A673 (cell line): Measurements from ENCODE around the gene SPSB4. TPM values are rescaled to one million over a fixed set of nuclear protein-coding genes. Genes with fewer than 3 reads are reported as not detected.

ENCODE experiments used
- BruUV-seq: library from RNA; stranded (reverse); fragments of 400-500 nt; replicated peaks from 2 replicates; lab custom pipeline; 2021; lab: Mats Ljungman, UMichigan
- CTCF ChIA-PET: fragments of 300-600 bp; sonication (Branson Sonifier 250); formaldehyde crosslinking; loops from one replicate; lab custom pipeline; 2022; ENCODE audit warnings: antibody characterized with exemption; lab: Charles Lee
- POLR2A ChIA-PET: fragments of 300-600 bp; sonication (Branson Sonifier 250); formaldehyde crosslinking; loops from one replicate; lab custom pipeline; 2022; ENCODE audit warnings: antibody characterized with exemption; ENCODE audit not compliant: low non-redundant PET; lab: Charles Lee
- DNase-seq: peaks from one replicate; pipeline ENCODE4 v3.0.0-alpha.2; 2015; ENCODE audit warnings: low spot score
- H3K27ac ChIP-seq: fragments of 200-600 bp; sonication (generic); 2 replicates; pipeline ENCODE4 v1.5.1; 2016; ENCODE audit warnings: mixed run types, low read depth, mild to moderate bottlenecking, mixed read lengths, antibody characterized with exemption, low read length; ENCODE audit not compliant: poor library complexity, severe bottlenecking
- H3K27me3 ChIP-seq: fragments of 200-600 bp; sonication (generic); replicated peaks from 2 replicates; pipeline ENCODE4 v1.6.1; 2017; ENCODE audit warnings: mixed run types, low read depth, mild to moderate bottlenecking, mixed read lengths, antibody characterized with exemption, low read length; ENCODE audit not compliant: insufficient read depth, poor library complexity
- H3K36me3 ChIP-seq: fragments of 200-600 bp; sonication (generic); 2 replicates; pipeline ENCODE4 v1.6.1; 2016; ENCODE audit warnings: mixed run types, mild to moderate bottlenecking, mixed read lengths, antibody characterized with exemption, low read length; ENCODE audit not compliant: insufficient read depth, poor library complexity, severe bottlenecking
- H3K4me1 ChIP-seq: fragments of 200-600 bp; sonication (generic); 2 replicates; pipeline ENCODE4 v1.6.1; 2017; ENCODE audit warnings: mixed run types, mild to moderate bottlenecking, mixed read lengths, antibody characterized with exemption, low read length; ENCODE audit not compliant: insufficient read depth, poor library complexity, severe bottlenecking
- H3K4me3 ChIP-seq: fragments of 200-600 bp; sonication (generic); 2 replicates; pipeline ENCODE4 v1.5.1; 2016; ENCODE audit warnings: low read depth, mixed run types, mild to moderate bottlenecking, mixed read lengths, low read length; ENCODE audit not compliant: poor library complexity, severe bottlenecking
- H3K9me3 ChIP-seq: fragments of 200-600 bp; sonication (generic); 2 replicates; pipeline ENCODE4 v1.6.1; 2016; ENCODE audit warnings: mixed run types, low read depth, mild to moderate bottlenecking, mixed read lengths, antibody characterized with exemption, low read length; ENCODE audit not compliant: poor library complexity, severe bottlenecking
- EZH2 ChIP-seq: fragments of 200-600 bp; sonication (generic); IDR thresholded peaks from 2 replicates; pipeline ENCODE4 v1.6.1; 2017; ENCODE audit warnings: borderline replicate concordance, low read depth, mild to moderate bottlenecking, mixed read lengths, antibody characterized with exemption, low read length; ENCODE audit not compliant: poor library complexity, severe bottlenecking
- intact Hi-C: fragments of 100-400 bp; cut with micrococcal nuclease; formaldehyde crosslinking; loops from one replicate; pipeline ENCODE4 v1.10.0; 2022; ENCODE audit not compliant: unreplicated experiment
- total RNA-seq: library from RNA; stranded (reverse); gene quantifications from 2 replicates; pipeline ENCODE4 v1.2.3, GENCODE V29; 2021
- TF ChIP-seq, protein P1 (sequence below): fragments of 300-800, 200-600 bp; sonication (generic); conservative IDR thresholded peaks from 2 replicates; pipeline ENCODE4 v1.5.1; 2017; ENCODE audit warnings: low read depth, mild to moderate bottlenecking, antibody characterized with exemption, low read length, moderate library complexity, mixed read lengths

Gene SPSB4
- total RNA-seq, 1 experiment from 2014 or later = 0.39 TPM

DNA sequence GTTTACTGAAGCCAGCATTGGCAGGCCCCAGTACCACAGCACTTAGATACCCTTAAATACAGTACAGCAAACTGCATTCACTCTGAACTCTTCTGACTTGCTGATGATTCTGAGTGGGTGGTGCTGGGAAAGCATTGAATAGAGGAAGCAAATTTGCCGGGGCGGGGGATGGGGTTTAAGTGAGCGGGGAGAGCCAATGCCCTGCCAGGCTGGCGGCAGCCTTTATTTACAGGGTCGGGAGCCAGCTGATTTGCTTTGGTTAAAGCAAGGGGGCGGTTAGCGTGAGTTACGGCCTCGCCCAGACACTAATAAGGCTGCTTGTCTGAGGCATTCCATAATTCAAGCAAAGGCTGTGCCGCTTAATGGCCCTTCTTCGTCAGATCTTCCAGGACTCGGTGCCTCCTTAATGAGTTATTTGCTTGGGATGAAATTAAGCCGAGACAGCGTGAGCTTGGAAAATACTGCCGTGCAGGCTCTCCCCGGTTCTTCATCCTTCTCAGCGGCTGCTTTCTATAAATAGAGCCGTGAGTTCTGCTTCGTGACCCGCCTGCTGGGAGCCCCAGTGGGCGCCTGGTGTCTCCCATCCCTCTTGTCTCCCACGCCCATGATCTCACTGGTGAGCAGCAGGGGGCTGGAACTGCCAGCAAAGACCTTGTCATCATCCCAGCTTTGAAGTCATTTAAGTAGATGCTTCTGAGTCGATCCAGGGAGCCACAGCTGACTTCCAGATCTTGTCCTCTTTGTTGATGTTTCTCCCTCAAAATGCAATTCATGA is 25.8 kb downstream of the SPSB4 start:
- no peaks in the 10 kb centered on the region for H3K27me3 ChIP-seq
- ChIA-PET POLR2A (interaction anchor here (0.5 kb wide), 1 partner anchor 73 kb away, joined by 3 read pairs; no protein-coding TSS in a partner anchor), CTCF (no interaction called here)
- DNase-seq = peak; percentile 80
- no peak for TF ChIP-seq EZH2
- TF ChIP-seq, protein P1, sequence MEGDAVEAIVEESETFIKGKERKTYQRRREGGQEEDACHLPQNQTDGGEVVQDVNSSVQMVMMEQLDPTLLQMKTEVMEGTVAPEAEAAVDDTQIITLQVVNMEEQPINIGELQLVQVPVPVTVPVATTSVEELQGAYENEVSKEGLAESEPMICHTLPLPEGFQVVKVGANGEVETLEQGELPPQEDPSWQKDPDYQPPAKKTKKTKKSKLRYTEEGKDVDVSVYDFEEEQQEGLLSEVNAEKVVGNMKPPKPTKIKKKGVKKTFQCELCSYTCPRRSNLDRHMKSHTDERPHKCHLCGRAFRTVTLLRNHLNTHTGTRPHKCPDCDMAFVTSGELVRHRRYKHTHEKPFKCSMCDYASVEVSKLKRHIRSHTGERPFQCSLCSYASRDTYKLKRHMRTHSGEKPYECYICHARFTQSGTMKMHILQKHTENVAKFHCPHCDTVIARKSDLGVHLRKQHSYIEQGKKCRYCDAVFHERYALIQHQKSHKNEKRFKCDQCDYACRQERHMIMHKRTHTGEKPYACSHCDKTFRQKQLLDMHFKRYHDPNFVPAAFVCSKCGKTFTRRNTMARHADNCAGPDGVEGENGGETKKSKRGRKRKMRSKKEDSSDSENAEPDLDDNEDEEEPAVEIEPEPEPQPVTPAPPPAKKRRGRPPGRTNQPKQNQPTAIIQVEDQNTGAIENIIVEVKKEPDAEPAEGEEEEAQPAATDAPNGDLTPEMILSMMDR = no peak
- intact Hi-C loops = no loop called here
- H3K4me1 ChIP-seq = peaks cover 19% of the 10 kb centered on the region
- BruUV-seq = no TSS peak
- H3K36me3 ChIP-seq = no peaks in the 10 kb centered on the region
- peak overlapping the region; percentile 23 for H3K4me3 ChIP-seq
- H3K27ac ChIP-seq = peak overlapping the region; percentile 31
- H3K9me3 ChIP-seq = no peaks in the 10 kb centered on the region

DNA sequence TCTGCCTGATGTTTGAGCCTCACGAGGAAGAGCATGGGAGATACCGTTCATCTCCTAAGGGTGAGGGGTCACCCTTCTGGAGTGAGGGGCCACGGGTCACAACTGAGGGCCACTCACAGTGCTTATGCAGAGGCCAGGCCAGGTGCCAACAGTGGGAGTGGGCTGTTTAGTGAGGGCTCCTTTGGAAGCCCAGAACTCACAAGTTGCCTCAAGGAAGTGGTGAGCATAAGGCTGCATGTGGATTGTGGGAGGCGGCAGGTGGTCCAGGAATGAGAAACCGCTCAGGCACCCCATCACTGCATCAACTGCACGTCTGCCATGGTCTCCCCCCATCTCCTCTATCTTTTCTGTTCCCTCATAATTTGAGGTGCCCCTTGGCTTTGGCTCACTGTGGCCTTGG is 26.5 kb downstream of the SPSB4 start:
- CTCF ChIA-PET = no interaction called here
- intact Hi-C loops = no loop called here

DNA sequence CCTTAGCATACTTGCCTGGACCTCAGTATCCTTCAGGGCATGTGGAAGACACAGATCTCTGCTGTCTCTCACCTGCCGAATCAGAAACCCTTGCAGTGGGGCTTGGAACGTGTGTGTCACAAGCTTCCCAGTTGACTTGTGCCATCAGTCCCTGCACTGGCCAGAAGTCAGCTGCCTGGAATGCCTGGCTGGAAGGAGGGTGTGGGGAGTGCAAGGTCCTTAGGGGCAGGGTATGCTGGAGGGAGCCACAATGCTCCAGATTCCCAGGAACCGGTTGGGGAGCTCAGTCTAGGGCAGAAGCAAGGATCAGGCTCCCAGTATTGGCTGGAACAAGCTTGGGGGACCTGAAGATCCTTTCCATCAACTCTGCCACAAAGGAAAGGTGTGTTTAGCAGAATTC is 27.1 kb downstream of the SPSB4 start:
- intact Hi-C loops = no loop called here
- Histone ChIP-seq H3K27me3 (no peaks in the 10 kb centered on the region), H3K4me1 (peaks cover 19% of the 10 kb centered on the region), H3K4me3 (no peak overlapping the region), H3K36me3 (no peaks in the 10 kb centered on the region), H3K9me3 (no peaks in the 10 kb centered on the region), H3K27ac (no peak overlapping the region)
- POLR2A ChIA-PET = no interaction called here
- no peak for DNase-seq
- no peak for TF ChIP-seq EZH2
- TF ChIP-seq, protein P1 = no peak
- no TSS peak for BruUV-seq
- CTCF ChIA-PET = no interaction called here

More for the DNA sequence above, 26.5 kb downstream of the SPSB4 start:
- peaks cover 19% of the 10 kb centered on the region for H3K4me1 ChIP-seq
- H3K9me3 ChIP-seq = no peaks in the 10 kb centered on the region
- no peak overlapping the region for H3K27ac ChIP-seq
- no peaks in the 10 kb centered on the region for H3K36me3 ChIP-seq
- no peaks in the 10 kb centered on the region for H3K27me3 ChIP-seq
- DNase-seq = no peak
- H3K4me3 ChIP-seq = no peak overlapping the region
- POLR2A ChIA-PET = no interaction called here
- TF ChIP-seq, protein P1 = no peak
- TF ChIP-seq EZH2 = no peak
- BruUV-seq = no TSS peak
